ENCODE data around the gene NCF4.

DNA sequence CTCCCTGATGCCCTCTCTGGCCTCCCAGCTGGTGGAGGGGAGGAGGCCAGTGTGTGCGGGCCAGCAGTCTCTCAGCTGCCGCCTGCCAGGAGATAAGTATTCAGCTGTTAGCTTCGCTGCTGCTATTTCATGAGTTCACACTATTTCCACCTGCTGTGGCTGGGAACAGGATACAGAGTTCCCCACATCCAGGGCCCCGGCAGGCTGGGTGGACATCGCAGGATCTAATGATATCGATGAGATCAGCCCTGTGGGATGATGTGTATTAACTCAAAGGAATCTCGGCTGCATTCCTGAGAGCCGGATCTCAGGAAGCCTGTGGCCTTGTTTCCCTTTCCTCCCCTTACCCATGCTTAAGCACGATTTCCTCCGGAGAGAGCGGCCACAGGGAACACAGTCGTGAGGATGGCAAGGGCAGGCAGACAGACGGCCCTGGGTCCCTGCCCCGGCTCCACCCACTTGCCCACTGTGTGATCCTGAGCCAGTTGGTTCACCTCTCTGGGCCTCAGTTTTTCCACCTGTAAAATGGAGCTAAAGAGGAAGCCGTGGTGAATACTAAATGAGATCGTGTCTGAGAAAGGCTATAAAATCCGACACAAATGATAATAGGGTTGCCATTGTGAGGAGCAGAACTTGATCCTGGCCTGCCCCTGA is 37.5 kb upstream of the NCF4 start:
- TF ChIP-seq, protein P1, sequence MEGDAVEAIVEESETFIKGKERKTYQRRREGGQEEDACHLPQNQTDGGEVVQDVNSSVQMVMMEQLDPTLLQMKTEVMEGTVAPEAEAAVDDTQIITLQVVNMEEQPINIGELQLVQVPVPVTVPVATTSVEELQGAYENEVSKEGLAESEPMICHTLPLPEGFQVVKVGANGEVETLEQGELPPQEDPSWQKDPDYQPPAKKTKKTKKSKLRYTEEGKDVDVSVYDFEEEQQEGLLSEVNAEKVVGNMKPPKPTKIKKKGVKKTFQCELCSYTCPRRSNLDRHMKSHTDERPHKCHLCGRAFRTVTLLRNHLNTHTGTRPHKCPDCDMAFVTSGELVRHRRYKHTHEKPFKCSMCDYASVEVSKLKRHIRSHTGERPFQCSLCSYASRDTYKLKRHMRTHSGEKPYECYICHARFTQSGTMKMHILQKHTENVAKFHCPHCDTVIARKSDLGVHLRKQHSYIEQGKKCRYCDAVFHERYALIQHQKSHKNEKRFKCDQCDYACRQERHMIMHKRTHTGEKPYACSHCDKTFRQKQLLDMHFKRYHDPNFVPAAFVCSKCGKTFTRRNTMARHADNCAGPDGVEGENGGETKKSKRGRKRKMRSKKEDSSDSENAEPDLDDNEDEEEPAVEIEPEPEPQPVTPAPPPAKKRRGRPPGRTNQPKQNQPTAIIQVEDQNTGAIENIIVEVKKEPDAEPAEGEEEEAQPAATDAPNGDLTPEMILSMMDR (conservative IDR thresholded peaks at IDR 0.05; ENCODE audit: low read depth, low read length): no peak
- TF ChIP-seq RAD21 (IDR thresholded peaks at IDR 0.05; ENCODE audit: low read length) (no peak), POLR2A (IDR thresholded peaks at IDR 0.05; ENCODE audit: low read depth, low read length) (no peak), FOS (IDR thresholded peaks at IDR 0.05; ENCODE audit: low read depth, low read length) (no peak), BHLHE40 (IDR thresholded peaks at IDR 0.05; ENCODE audit: low read depth, low read length) (no peak)
- TF ChIP-seq, protein P2, sequence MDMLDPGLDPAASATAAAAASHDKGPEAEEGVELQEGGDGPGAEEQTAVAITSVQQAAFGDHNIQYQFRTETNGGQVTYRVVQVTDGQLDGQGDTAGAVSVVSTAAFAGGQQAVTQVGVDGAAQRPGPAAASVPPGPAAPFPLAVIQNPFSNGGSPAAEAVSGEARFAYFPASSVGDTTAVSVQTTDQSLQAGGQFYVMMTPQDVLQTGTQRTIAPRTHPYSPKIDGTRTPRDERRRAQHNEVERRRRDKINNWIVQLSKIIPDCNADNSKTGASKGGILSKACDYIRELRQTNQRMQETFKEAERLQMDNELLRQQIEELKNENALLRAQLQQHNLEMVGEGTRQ (IDR thresholded peaks at IDR 0.05; ENCODE audit: low read depth, low read length): no peak

All from IMR-90 (cell line).